Fibroblast of upper back skin (primary cell): ENCODE results near the gene ANKRD11.

ENCODE experiments used
- DNase-seq: peaks from one replicate; pipeline ENCODE4 v3.0.0-alpha.2; 2013

Gene ANKRD11

GRCh38 chr16:89490439-89491237, at the start of gene ANKRD11:
TSS of gene ANKRD11 (minus strand) at chr16:89490561. CDS start at chr16:89317019, 173,542 bp downstream.
- peak; percentile 100 for DNase-seq

- DNase-seq: no peak
Observed at GRCh38 chr16:89538286-89538685, 47.9 kb upstream of the ANKRD11 start.

GRCh38 chr16:89537549-89537925, 47.2 kb upstream of the ANKRD11 start:
- DNase-seq: no peak

- no peak for DNase-seq
Observed at GRCh38 chr16:89536886-89537548, 46.7 kb upstream of the ANKRD11 start.

- DNase-seq: no peak
Observed at GRCh38 chr16:89536371-89536770, 46.0 kb upstream of the ANKRD11 start.

- DNase-seq: no peak
Observed at GRCh38 chr16:89534252-89534756, 43.9 kb upstream of the ANKRD11 start.

GRCh38 chr16:89531821-89532526, 41.6 kb upstream of the ANKRD11 start:
- no peak for DNase-seq

GRCh38 chr16:89530401-89531381, 40.3 kb upstream of the ANKRD11 start:
- no peak for DNase-seq

- DNase-seq: no peak
Observed at GRCh38 chr16:89529097-89529496, 38.7 kb upstream of the ANKRD11 start.

- no peak for DNase-seq
Observed at GRCh38 chr16:89525146-89525913, 35.0 kb upstream of the ANKRD11 start.

GRCh38 chr16:89523680-89524344, 33.5 kb upstream of the ANKRD11 start:
- DNase-seq: no peak

- DNase-seq: no peak
Observed at GRCh38 chr16:89522287-89522686, 31.9 kb upstream of the ANKRD11 start.

- no peak for DNase-seq
Observed at GRCh38 chr16:89519881-89520280, 29.5 kb upstream of the ANKRD11 start.

- DNase-seq: no peak
Observed at GRCh38 chr16:89517128-89517527, 26.8 kb upstream of the ANKRD11 start.

- no peak for DNase-seq
Observed at GRCh38 chr16:89512453-89512852, 22.1 kb upstream of the ANKRD11 start.

GRCh38 chr16:89511374-89511773, 21.0 kb upstream of the ANKRD11 start:
- no peak for DNase-seq

GRCh38 chr16:89510526-89510925, 20.2 kb upstream of the ANKRD11 start:
- no peak for DNase-seq

GRCh38 chr16:89507834-89508590, 17.7 kb upstream of the ANKRD11 start, which contains the start of gene SPG7:
TSS of gene SPG7 (plus strand) at chr16:89508403. CDS start at chr16:89508418, 15 bp downstream.
- peak; percentile 82 for DNase-seq

- DNase-seq: no peak
Observed at GRCh38 chr16:89507214-89507833, 17.0 kb upstream of the ANKRD11 start.

- DNase-seq: no peak
Observed at GRCh38 chr16:89506791-89507191, 16.4 kb upstream of the ANKRD11 start.
